ENCODE data around the gene AGBL4.

- TF ChIP-seq ZBTB7A (IDR thresholded peaks at IDR 0.05; ENCODE audit: borderline replicate concordance, control insufficient read depth, low read depth, low read length) (no peak), ZSCAN29 (IDR thresholded peaks at IDR 0.05) (no peak), TCF7 (IDR thresholded peaks at IDR 0.05; ENCODE audit: borderline replicate concordance) (no peak), ZKSCAN1 (IDR thresholded peaks at IDR 0.05; ENCODE audit: low read depth, low read length) (no peak), UBTF (IDR thresholded peaks at IDR 0.05; ENCODE audit: borderline replicate concordance in 1 of 2, low read depth in 2 of 2, low read length in 2 of 2) (no peak), CBX2 (IDR thresholded peaks at IDR 0.05; ENCODE audit: insufficient read depth, low read length, poor library complexity, severe bottlenecking) (no peak)
These were observed 396.0 kb downstream of the AGBL4 start for GRCh38 chr1:49627781-49628180.
